ENCODE data around the gene TRIOBP. TPM values are rescaled to one million over a fixed set of nuclear protein-coding genes. Genes with fewer than 3 reads are reported as not detected.

Gene TRIOBP
- total RNA-seq, 1 donor from 2014 or later: 85.0 TPM

GRCh38 chr22:37778370-37779009 lies 81.6 kb downstream of the TRIOBP start:
- ATAC-seq (no peak), DNase-seq (no peak)
- H3K4me1 ChIP-seq: no peaks in the 10 kb centered on the region
- no peak overlapping the region for H3K27ac ChIP-seq
- intact Hi-C loops (cut with DNase I): no loop called here
- TF ChIP-seq, protein P1, sequence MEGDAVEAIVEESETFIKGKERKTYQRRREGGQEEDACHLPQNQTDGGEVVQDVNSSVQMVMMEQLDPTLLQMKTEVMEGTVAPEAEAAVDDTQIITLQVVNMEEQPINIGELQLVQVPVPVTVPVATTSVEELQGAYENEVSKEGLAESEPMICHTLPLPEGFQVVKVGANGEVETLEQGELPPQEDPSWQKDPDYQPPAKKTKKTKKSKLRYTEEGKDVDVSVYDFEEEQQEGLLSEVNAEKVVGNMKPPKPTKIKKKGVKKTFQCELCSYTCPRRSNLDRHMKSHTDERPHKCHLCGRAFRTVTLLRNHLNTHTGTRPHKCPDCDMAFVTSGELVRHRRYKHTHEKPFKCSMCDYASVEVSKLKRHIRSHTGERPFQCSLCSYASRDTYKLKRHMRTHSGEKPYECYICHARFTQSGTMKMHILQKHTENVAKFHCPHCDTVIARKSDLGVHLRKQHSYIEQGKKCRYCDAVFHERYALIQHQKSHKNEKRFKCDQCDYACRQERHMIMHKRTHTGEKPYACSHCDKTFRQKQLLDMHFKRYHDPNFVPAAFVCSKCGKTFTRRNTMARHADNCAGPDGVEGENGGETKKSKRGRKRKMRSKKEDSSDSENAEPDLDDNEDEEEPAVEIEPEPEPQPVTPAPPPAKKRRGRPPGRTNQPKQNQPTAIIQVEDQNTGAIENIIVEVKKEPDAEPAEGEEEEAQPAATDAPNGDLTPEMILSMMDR (IDR thresholded peaks at IDR 0.05): no peak
- peaks cover 9% of the 10 kb centered on the region for H3K36me3 ChIP-seq
- no peaks in the 10 kb centered on the region for H3K9me3 ChIP-seq
- H3K27me3 ChIP-seq: no peaks in the 10 kb centered on the region
- no peak overlapping the region for H3K4me3 ChIP-seq

GRCh38 chr22:37781434-37782059 lies 84.7 kb downstream of the TRIOBP start:
- no peak overlapping the region for H3K27ac ChIP-seq

GRCh38 chr22:37782340-37783168 lies 85.7 kb downstream of the TRIOBP start:
- H3K27ac ChIP-seq: no peak overlapping the region
- H3K9me3 ChIP-seq: no peaks in the 10 kb centered on the region
- no peak overlapping the region for H3K4me3 ChIP-seq
- no peak for ATAC-seq
- no peaks in the 10 kb centered on the region for H3K36me3 ChIP-seq
- H3K27me3 ChIP-seq: no peaks in the 10 kb centered on the region
- TF ChIP-seq, protein P1 (IDR thresholded peaks at IDR 0.05): no peak
- H3K4me1 ChIP-seq: no peaks in the 10 kb centered on the region
- no peak for DNase-seq
- intact Hi-C loops (cut with DNase I): loop anchor here (10.0 kb wide), 1 partner anchor 138 kb away; no protein-coding TSS in a partner anchor

More at GRCh38 chr22:37781434-37782059, 84.7 kb downstream of the TRIOBP start:
- no peak for ATAC-seq
- Histone ChIP-seq H3K36me3 (no peaks in the 10 kb centered on the region), H3K27me3 (no peaks in the 10 kb centered on the region), H3K9me3 (no peaks in the 10 kb centered on the region), H3K4me3 (no peak overlapping the region), H3K4me1 (no peaks in the 10 kb centered on the region)
- intact Hi-C loops (cut with DNase I): loop anchor here (10.0 kb wide), 1 partner anchor 137 kb away; no protein-coding TSS in a partner anchor
- TF ChIP-seq, protein P1 (IDR thresholded peaks at IDR 0.05): no peak
- DNase-seq: no peak

DNA sequence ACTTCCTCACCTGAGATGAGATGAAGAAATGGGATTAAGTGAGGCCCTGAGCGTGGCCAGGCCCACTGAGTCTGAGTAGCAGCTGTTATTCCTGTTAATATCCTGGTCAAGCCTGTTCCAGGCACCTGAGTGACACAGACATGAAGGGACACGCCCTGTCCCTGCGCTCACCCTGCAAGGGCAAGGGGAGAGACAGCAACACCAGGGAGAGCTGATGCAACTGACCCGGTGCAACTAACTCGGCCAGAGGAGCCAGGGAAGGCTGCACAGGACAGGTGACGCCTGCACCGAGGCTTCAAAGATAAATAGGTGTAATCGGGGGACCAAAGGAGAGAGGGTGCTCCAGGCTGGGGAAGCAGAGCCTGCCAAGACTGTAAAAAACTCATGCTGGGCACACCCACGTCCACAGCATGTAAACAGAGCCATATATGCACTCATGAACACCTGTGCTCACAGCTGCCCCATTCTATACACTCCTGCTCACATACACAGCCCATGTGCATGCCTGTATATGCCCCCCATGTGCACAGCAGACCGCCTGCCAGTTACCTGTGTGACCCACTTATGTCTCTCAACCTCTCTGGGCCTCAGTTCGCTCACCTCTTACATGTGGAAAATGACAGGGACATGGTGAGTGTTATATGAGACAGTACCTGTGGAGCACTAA lies 88.1 kb downstream of the TRIOBP start:
- Histone ChIP-seq H3K4me3 (no peak overlapping the region), H3K4me1 (no peaks in the 10 kb centered on the region), H3K36me3 (no peaks in the 10 kb centered on the region), H3K27me3 (no peaks in the 10 kb centered on the region), H3K27ac (no peak overlapping the region), H3K9me3 (no peaks in the 10 kb centered on the region)
- TF ChIP-seq, protein P1 (IDR thresholded peaks at IDR 0.05): no peak
- ATAC-seq: peak; percentile 84
- intact Hi-C loops (cut with DNase I): loop anchor here (10.0 kb wide), 1 partner anchor 140 kb away; no protein-coding TSS in a partner anchor
- peak; percentile 70 for DNase-seq

- DNase-seq (no peak), ATAC-seq (no peak)
- TF ChIP-seq, protein P1 (IDR thresholded peaks at IDR 0.05): no peak
- Histone ChIP-seq H3K36me3 (no peaks in the 10 kb centered on the region), H3K4me1 (no peaks in the 10 kb centered on the region), H3K9me3 (no peaks in the 10 kb centered on the region), H3K4me3 (no peak overlapping the region), H3K27ac (no peak overlapping the region), H3K27me3 (no peaks in the 10 kb centered on the region)
- intact Hi-C loops (cut with DNase I): no loop called here
Observed at GRCh38 chr22:37790234-37790633, 93.4 kb downstream of the TRIOBP start.
